Inflammatory macrophage (primary cell): Measurements from ENCODE around the gene PCDHA6.
"Not testable (repeated sequence)": the region's sequence is repeated elsewhere in the genome, so short reads cannot be mapped to it uniquely, and the experiment has no call there.

ENCODE experiments used
- DNase-seq, 2 donors: peaks; one replicate each; pipeline ENCODE4 v3.0.0-alpha.2; 2020 to 2022
- total RNA-seq, 18 experiments: gene quantifications; one replicate each; lab custom pipeline; 2026; ENCODE audit warnings: mixed read lengths in 6 of 18, inconsistent platforms in 2 of 18; lab: John Stamatoyannopoulos, UW

Gene PCDHA6
- 0 to 0.06 (median 0) reads per million in 18 experiments for total RNA-seq

GRCh38 chr5:140827704-140828361 is at the start of gene PCDHA6:
Gene PCDHA6 (plus strand): TSS chr5:140827960. CDS start chr5:140828092, 132 bp downstream.
- DNase-seq: no peak

GRCh38 chr5:140780512-140780911 is 47.2 kb upstream of the PCDHA6 start:
- no peak for DNase-seq

- DNase-seq: no peak
These were observed 41.7 kb upstream of the PCDHA6 start, which contains the start of gene PCDHA1 for GRCh38 chr5:140785905-140786686. Gene PCDHA1 (plus strand): TSS chr5:140786140.

- DNase-seq: not testable (repeated sequence)
These were observed 40.3 kb upstream of the PCDHA6 start for GRCh38 chr5:140787422-140787821.

GRCh38 chr5:140787849-140788504 is 39.8 kb upstream of the PCDHA6 start:
- DNase-seq: not testable (repeated sequence)

- no peak for DNase-seq
These were observed 36.7 kb upstream of the PCDHA6 start for GRCh38 chr5:140791089-140791488.

GRCh38 chr5:140794595-140795258 is 33.0 kb upstream of the PCDHA6 start, which contains the start of gene PCDHA2:
Gene PCDHA2 (plus strand): TSS chr5:140794852.
- DNase-seq: no peak

GRCh38 chr5:140795259-140795641 is 32.5 kb upstream of the PCDHA6 start:
- DNase-seq: no peak

- not testable (repeated sequence) for DNase-seq
These were observed 31.6 kb upstream of the PCDHA6 start for GRCh38 chr5:140796072-140796717.

GRCh38 chr5:140796718-140797095 is 31.1 kb upstream of the PCDHA6 start:
- DNase-seq: no peak

- DNase-seq: no peak
These were observed 26.8 kb upstream of the PCDHA6 start, which contains the start of gene PCDHA3 for GRCh38 chr5:140800816-140801493. Gene PCDHA3 (plus strand): TSS chr5:140801057.

- DNase-seq: no peak
These were observed 26.3 kb upstream of the PCDHA6 start for GRCh38 chr5:140801494-140801841.

- not testable (repeated sequence) for DNase-seq
These were observed 25.4 kb upstream of the PCDHA6 start for GRCh38 chr5:140802381-140802780.

- no peak for DNase-seq
These were observed 24.9 kb upstream of the PCDHA6 start for GRCh38 chr5:140802781-140803271.

- DNase-seq: no peak
These were observed 20.7 kb upstream of the PCDHA6 start, which contains the start of gene PCDHA4 for GRCh38 chr5:140806834-140807775. Gene PCDHA4 (plus strand): TSS chr5:140807068.

GRCh38 chr5:140808241-140808888 is 19.4 kb upstream of the PCDHA6 start:
- DNase-seq: not testable (repeated sequence)

- DNase-seq: no peak
These were observed 18.9 kb upstream of the PCDHA6 start for GRCh38 chr5:140808889-140809291.

GRCh38 chr5:140821375-140822280 is 6.1 kb upstream of the PCDHA6 start, which contains the start of gene PCDHA5:
Gene PCDHA5 (plus strand): TSS chr5:140821613.
- DNase-seq: peak; percentile 22 to 24
